Measurements from ENCODE around the gene NANOGP8. TPM values are rescaled to one million over a fixed set of nuclear protein-coding genes. Genes with fewer than 3 reads are reported as not detected.
"Not testable (repeated sequence)": the region's sequence is repeated elsewhere in the genome, so short reads cannot be mapped to it uniquely, and the experiment has no call there.

NANOGP8 gene
- total RNA-seq (2014; rRNA removed; shearing (Covaris generic)) (not detected in 2 replicates), polyA plus RNA-seq (2016; fragmentation: Nextera tagmentation; extraction: Ambion mirVana) (not detected in 2 replicates)

- H3K4me2 ChIP-seq (ENCODE audit: unreplicated experiment); H3F3A ChIP-seq (ENCODE audit: insufficient read depth); H3K4me3 ChIP-seq; H2AFZ ChIP-seq; H3K36me3 ChIP-seq (ENCODE audit: low read depth); H3K27me3 ChIP-seq (replicated peaks; ENCODE audit: insufficient read depth); H3K27ac ChIP-seq; H3K79me2 ChIP-seq (ENCODE audit: insufficient read depth); in situ Hi-C loops (cut with MboI); H3K9me3 ChIP-seq (ENCODE audit: low read depth); H3K9me2 ChIP-seq (ENCODE audit: insufficient read depth); DNase-seq; H4K20me1 ChIP-seq (ENCODE audit: insufficient read depth); H3K9ac ChIP-seq: not testable (repeated sequence)
- H3K4me1 ChIP-seq (ENCODE audit: insufficient read depth): peaks cover 11% of the 10 kb centered on the region; the same call in 1 of the 2 replicates
- 63 to 64% methylated on average over 8 of the region's 8 CpGs for WGBS, 2 experiments (ENCODE audit: low coverage in 1 of 2, low lambda C conversion rate in 2 of 2, missing lambda C conversion rate in 2 of 2)
Observed at GRCh38 chr15:35085176-35085919, at the start of gene NANOGP8. TSS of gene NANOGP8 (minus strand) at chr15:35085295. CDS start at chr15:35085110, 185 bp downstream.

- Histone ChIP-seq H3F3A (ENCODE audit: insufficient read depth) (no peaks in the 10 kb centered on the region), H3K9me3 (ENCODE audit: low read depth) (no peaks in the 10 kb centered on the region), H3K79me2 (ENCODE audit: insufficient read depth) (no peaks in the 10 kb centered on the region), H3K4me2 (ENCODE audit: unreplicated experiment) (no peak overlapping the region), H3K27ac (no peak overlapping the region), H3K4me3 (no peak overlapping the region), H3K9ac (no peak overlapping the region), H3K4me1 (ENCODE audit: insufficient read depth) (no peaks in the 10 kb centered on the region), H2AFZ (no peak overlapping the region), H3K36me3 (ENCODE audit: low read depth) (no peaks in the 10 kb centered on the region), H3K9me2 (ENCODE audit: insufficient read depth) (no peaks in the 10 kb centered on the region; the same call in 1 of the 2 replicates), H4K20me1 (ENCODE audit: insufficient read depth) (no peaks in the 10 kb centered on the region), H3K27me3 (replicated peaks; ENCODE audit: insufficient read depth) (no peaks in the 10 kb centered on the region)
- TF ChIP-seq EZH2phosphoT487 (IDR thresholded peaks at IDR 0.05; ENCODE audit: insufficient read depth, low read depth) (no peak), EZH2 (IDR thresholded peaks at IDR 0.05; ENCODE audit: insufficient read depth, poor library complexity, severe bottlenecking) (no peak)
- in situ Hi-C loops (cut with MboI): no loop called here
- DNase-seq: no peak
- 92 to 97% methylated on average over 1 of the region's 1 CpG for WGBS, 2 experiments (ENCODE audit: low coverage in 1 of 2, low lambda C conversion rate in 2 of 2, missing lambda C conversion rate in 2 of 2)
Observed at GRCh38 chr15:35134299-35134698, 49.2 kb upstream of the NANOGP8 start.

GRCh38 chr15:35130245-35130644 is 45.1 kb upstream of the NANOGP8 start:
- Histone ChIP-seq H3K4me2 (ENCODE audit: unreplicated experiment) (no peak overlapping the region), H3K9me3 (ENCODE audit: low read depth) (no peaks in the 10 kb centered on the region), H3K79me2 (ENCODE audit: insufficient read depth) (no peaks in the 10 kb centered on the region), H3K27me3 (replicated peaks; ENCODE audit: insufficient read depth) (no peaks in the 10 kb centered on the region), H3K4me3 (no peak overlapping the region), H3K4me1 (ENCODE audit: insufficient read depth) (no peaks in the 10 kb centered on the region), H4K20me1 (ENCODE audit: insufficient read depth) (no peaks in the 10 kb centered on the region), H3K27ac (no peak overlapping the region), H3K36me3 (ENCODE audit: low read depth) (no peaks in the 10 kb centered on the region), H3F3A (ENCODE audit: insufficient read depth) (0 out of 2 replicates have a peak, but pooled peaks cover 3% of the 10 kb centered on the region), H3K9ac (no peak overlapping the region), H2AFZ (no peak overlapping the region), H3K9me2 (ENCODE audit: insufficient read depth) (no peaks in the 10 kb centered on the region; the same call in 1 of the 2 replicates)
- WGBS, 2 experiments (ENCODE audit: low coverage in 1 of 2, low lambda C conversion rate in 2 of 2, missing lambda C conversion rate in 2 of 2): 10 to 11% methylated on average over 1 of the region's 1 CpG
- in situ Hi-C loops (cut with MboI): no loop called here
- TF ChIP-seq EZH2 (IDR thresholded peaks at IDR 0.05; ENCODE audit: insufficient read depth, poor library complexity, severe bottlenecking) (no peak), EZH2phosphoT487 (IDR thresholded peaks at IDR 0.05; ENCODE audit: insufficient read depth, low read depth) (no peak)
- DNase-seq: no peak

GRCh38 chr15:35129361-35129760 is 44.3 kb upstream of the NANOGP8 start:
- no peaks in the 10 kb centered on the region for H3K27me3 ChIP-seq (replicated peaks; ENCODE audit: insufficient read depth)
- H3F3A ChIP-seq (ENCODE audit: insufficient read depth): 0 out of 2 replicates have a peak, but pooled peaks cover 3% of the 10 kb centered on the region
- H4K20me1 ChIP-seq (ENCODE audit: insufficient read depth): no peaks in the 10 kb centered on the region
- 63 to 75% methylated on average over 4 of the region's 4 CpGs for WGBS, 2 experiments (ENCODE audit: low coverage in 1 of 2, low lambda C conversion rate in 2 of 2, missing lambda C conversion rate in 2 of 2)
- no peak overlapping the region for H3K9ac ChIP-seq
- DNase-seq: no peak
- no peak overlapping the region for H3K4me3 ChIP-seq
- H3K79me2 ChIP-seq (ENCODE audit: insufficient read depth): no peaks in the 10 kb centered on the region
- H3K27ac ChIP-seq: no peak overlapping the region
- no peak overlapping the region for H2AFZ ChIP-seq
- H3K9me2 ChIP-seq (ENCODE audit: insufficient read depth): no peaks in the 10 kb centered on the region; the same call in 1 of the 2 replicates
- H3K4me1 ChIP-seq (ENCODE audit: insufficient read depth): no peaks in the 10 kb centered on the region
- H3K36me3 ChIP-seq (ENCODE audit: low read depth): no peaks in the 10 kb centered on the region
- no peak overlapping the region for H3K4me2 ChIP-seq (ENCODE audit: unreplicated experiment)
- in situ Hi-C loops (cut with MboI): no loop called here
- no peaks in the 10 kb centered on the region for H3K9me3 ChIP-seq (ENCODE audit: low read depth)
- no peak for TF ChIP-seq EZH2 (IDR thresholded peaks at IDR 0.05; ENCODE audit: insufficient read depth, poor library complexity, severe bottlenecking)
- TF ChIP-seq EZH2phosphoT487 (IDR thresholded peaks at IDR 0.05; ENCODE audit: insufficient read depth, low read depth): no peak

Measured in GM23248 (cell line).